Neuron (in vitro differentiated cells): ENCODE measurements around the gene SPECC1.
"Not testable (repeated sequence)": the region's sequence is repeated elsewhere in the genome, so short reads cannot be mapped to it uniquely, and the experiment has no call there.

Source experiments
- H2AFZ ChIP-seq: one replicate; pipeline ENCODE4 v1.6.1; 2013; ENCODE audit warnings: low read depth, mild to moderate bottlenecking, inconsistent platforms, low read length, moderate library complexity
- H3K27me3 ChIP-seq: one replicate; pipeline ENCODE4 v1.6.1; 2013; ENCODE audit warnings: low read length; ENCODE audit not compliant: insufficient read depth
- H3K36me3 ChIP-seq: one replicate; pipeline ENCODE4 v1.6.1; 2013; ENCODE audit warnings: low read length; ENCODE audit not compliant: insufficient read depth
- H3K4me1 ChIP-seq: one replicate; pipeline ENCODE4 v1.6.1; 2013; ENCODE audit warnings: low read length; ENCODE audit not compliant: insufficient read depth
- H3K4me3 ChIP-seq: 2 replicates; pipeline ENCODE4 v1.5.1; 2013; ENCODE audit warnings: mild to moderate bottlenecking, low read length, moderate library complexity
- H3K9me3 ChIP-seq: one replicate; pipeline ENCODE4 v1.6.1; 2013; ENCODE audit warnings: low read length

The SPECC1 gene

GRCh38 chr17:20321357-20321756 lies 312.2 kb downstream of the SPECC1 start:
- not testable (repeated sequence) for H2AFZ ChIP-seq, H3K27me3 ChIP-seq, H3K9me3 ChIP-seq, H3K36me3 ChIP-seq, H3K4me3 ChIP-seq, H3K4me1 ChIP-seq

DNA sequence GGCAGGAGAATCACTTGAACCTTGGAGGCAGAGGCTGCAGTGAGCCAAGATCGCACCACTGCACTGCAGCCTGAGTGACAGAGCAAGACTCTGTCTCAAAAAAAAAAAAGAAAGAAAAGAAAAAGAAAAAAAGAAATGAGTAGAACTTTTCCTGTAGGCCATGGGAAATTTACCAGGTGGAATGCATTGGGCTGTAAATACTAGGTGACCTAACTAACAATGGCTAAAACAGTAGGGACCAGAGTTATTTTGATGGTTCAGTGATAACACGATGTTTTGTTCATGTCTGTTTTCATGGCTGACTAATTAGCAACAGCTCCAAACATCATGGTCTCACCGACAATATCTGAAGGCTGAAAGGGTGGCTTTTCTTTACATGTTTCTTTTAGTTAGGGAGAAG lies 318.6 kb downstream of the SPECC1 start:
- H3K36me3 ChIP-seq, H3K4me1 ChIP-seq, H3K9me3 ChIP-seq, H2AFZ ChIP-seq, H3K27me3 ChIP-seq, H3K4me3 ChIP-seq: not testable (repeated sequence)

- H3K27me3 ChIP-seq, H3K4me3 ChIP-seq, H3K36me3 ChIP-seq, H3K9me3 ChIP-seq, H2AFZ ChIP-seq, H3K4me1 ChIP-seq: not testable (repeated sequence)
These were observed 342.2 kb downstream of the SPECC1 start for GRCh38 chr17:20351405-20351804.

DNA sequence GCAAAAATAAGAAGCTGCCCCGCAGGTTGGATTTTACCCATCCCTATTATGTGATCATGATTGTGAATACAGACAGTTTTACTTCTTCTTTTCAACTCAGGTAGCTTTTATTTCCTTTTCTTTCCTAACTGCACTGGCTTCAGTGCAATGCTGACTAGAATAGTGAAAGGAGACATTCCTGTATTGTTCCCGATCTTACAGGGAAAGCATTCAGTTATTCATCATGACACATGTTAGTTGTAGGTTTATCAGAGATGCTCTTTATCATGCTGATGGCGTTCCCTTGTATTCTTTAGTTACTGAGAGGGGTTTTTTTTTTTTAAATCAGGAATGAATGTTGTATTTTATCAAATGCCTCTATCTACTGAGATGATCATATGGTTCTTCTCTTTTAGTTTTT lies 343.4 kb downstream of the SPECC1 start:
- H3K9me3 ChIP-seq, H3K27me3 ChIP-seq, H3K36me3 ChIP-seq: not testable (repeated sequence)

DNA sequence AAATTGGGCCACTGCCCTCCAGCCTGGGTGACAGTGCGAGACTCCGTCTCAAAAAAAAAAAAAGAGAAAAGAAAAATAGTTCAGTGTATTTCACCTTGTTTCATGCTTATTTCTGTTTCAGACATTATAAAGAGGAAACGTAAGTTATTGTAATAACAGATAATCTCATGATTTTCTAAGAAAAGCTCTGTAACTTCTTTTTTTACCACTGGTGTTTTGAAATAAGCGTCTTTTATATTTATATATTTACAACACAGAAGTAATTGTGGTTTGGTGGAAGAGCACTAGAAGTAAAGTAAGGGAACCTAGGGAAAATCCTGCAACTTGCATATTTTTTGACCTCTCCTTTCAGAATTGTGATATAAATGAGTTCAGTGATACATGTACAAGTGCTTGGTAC lies 354.7 kb downstream of the SPECC1 start:
- H3K4me1 ChIP-seq, H3K4me3 ChIP-seq, H2AFZ ChIP-seq, H3K9me3 ChIP-seq, H3K27me3 ChIP-seq, H3K36me3 ChIP-seq: not testable (repeated sequence)

More for the DNA sequence above, 343.4 kb downstream of the SPECC1 start:
- H3K4me1 ChIP-seq, H2AFZ ChIP-seq, H3K4me3 ChIP-seq: not testable (repeated sequence)
